Natural killer cell (primary cell): Measurements from ENCODE around the gene LYRM1. TPM values are rescaled to one million over a fixed set of nuclear protein-coding genes. Genes with fewer than 3 reads are reported as not detected.

Experiments used
- ATAC-seq, 3 donors: fragments of 150-1000 bp in 2 of 3; fragments of 200-7000 bp in 1 of 3; cut with Tn5 transposase; 1 replicate in 1 of 3; 2 replicates in 2 of 3; pipeline ENCODE4 v1.10.0; 2021; ENCODE audit warnings: mild to moderate bottlenecking in 2 of 3, moderate library complexity in 2 of 3
- DNase-seq, 2 donors: peaks; one replicate each; pipeline versions ENCODE4 v3.0.0 to v3.0.0-alpha.2; 2013 to 2021; ENCODE audit warnings: mixed read lengths in 1 of 2
- H3K27ac ChIP-seq: one replicate; pipeline ENCODE4 v1.5.1; 2013; ENCODE audit warnings: mild to moderate bottlenecking, low read length
- H3K27me3 ChIP-seq: one replicate; pipeline ENCODE4 v1.6.1; 2013; ENCODE audit warnings: low read length; ENCODE audit not compliant: control insufficient read depth, insufficient read depth
- H3K36me3 ChIP-seq: one replicate; pipeline ENCODE4 v1.6.1; 2013; ENCODE audit warnings: low read length; ENCODE audit not compliant: control insufficient read depth, insufficient read depth
- H3K4me1 ChIP-seq: one replicate; pipeline ENCODE4 v1.6.1; 2013; ENCODE audit warnings: low read length; ENCODE audit not compliant: control insufficient read depth, insufficient read depth
- H3K4me3 ChIP-seq: one replicate; pipeline ENCODE4 v1.5.1; 2013; ENCODE audit warnings: low read length
- H3K9me3 ChIP-seq: one replicate; pipeline ENCODE4 v1.6.1; 2013; ENCODE audit warnings: low read length; ENCODE audit not compliant: control insufficient read depth, insufficient read depth
- H3K27ac Mint-ChIP-seq, 2 donors: one replicate each; pipeline ENCODE4 v1.8.0; 2022; ENCODE audit warnings: mild to moderate bottlenecking in 2 of 2, mixed read lengths in 2 of 2, moderate library complexity in 1 of 2
- H3K27me3 Mint-ChIP-seq, 2 donors: one replicate each; pipeline ENCODE4 v1.8.0; 2022; ENCODE audit warnings: low read depth in 2 of 2, mixed read lengths in 2 of 2
- H3K36me3 Mint-ChIP-seq: one replicate; pipeline ENCODE4 v1.8.0; 2022; ENCODE audit warnings: mixed read lengths
- H3K4me1 Mint-ChIP-seq, 2 donors: one replicate each; pipeline ENCODE4 v1.8.0; 2022; ENCODE audit warnings: mixed read lengths in 2 of 2
- H3K4me3 Mint-ChIP-seq: one replicate; pipeline ENCODE4 v1.8.0; 2022; ENCODE audit warnings: mild to moderate bottlenecking, moderate library complexity, mixed read lengths
- H3K9me3 Mint-ChIP-seq, 2 donors: one replicate each; pipeline ENCODE4 v1.8.0; 2022; ENCODE audit warnings: mixed read lengths in 2 of 2
- WGBS: methylation state at CpG from one replicate; pipeline ENCODE4 v1.1.7; 2013; ENCODE audit warnings: missing lambda C conversion rate; ENCODE audit not compliant: insufficient coverage; 5-methylcytosine and 5-hydroxymethylcytosine counted together
- intact Hi-C: fragments of 100-400 bp; cut with micrococcal nuclease; formaldehyde crosslinking; loops from one replicate; pipeline ENCODE4 v1.14.2; 2022
- total RNA-seq, 4 donors: library from RNA; stranded (reverse); fragments of 120-200 nt in 1 of 4; gene quantifications; one replicate each; pipeline versions ENCODE4 v1.2.3 to v1.2.4, GENCODE V29; 2013 to 2022
- TF ChIP-seq, protein P1 (sequence below): fragments of 200-600 bp; IDR thresholded peaks from one replicate; pipeline ENCODE4 v1.8.0; 2022; ENCODE audit warnings: antibody characterized with exemption

LYRM1 gene
- total RNA-seq, 3 donors from 2014 or later (not counting 1 experiment from before 2014, with no cell fraction given) = 15.3 to 25.7 (median 17.2) TPM

DNA sequence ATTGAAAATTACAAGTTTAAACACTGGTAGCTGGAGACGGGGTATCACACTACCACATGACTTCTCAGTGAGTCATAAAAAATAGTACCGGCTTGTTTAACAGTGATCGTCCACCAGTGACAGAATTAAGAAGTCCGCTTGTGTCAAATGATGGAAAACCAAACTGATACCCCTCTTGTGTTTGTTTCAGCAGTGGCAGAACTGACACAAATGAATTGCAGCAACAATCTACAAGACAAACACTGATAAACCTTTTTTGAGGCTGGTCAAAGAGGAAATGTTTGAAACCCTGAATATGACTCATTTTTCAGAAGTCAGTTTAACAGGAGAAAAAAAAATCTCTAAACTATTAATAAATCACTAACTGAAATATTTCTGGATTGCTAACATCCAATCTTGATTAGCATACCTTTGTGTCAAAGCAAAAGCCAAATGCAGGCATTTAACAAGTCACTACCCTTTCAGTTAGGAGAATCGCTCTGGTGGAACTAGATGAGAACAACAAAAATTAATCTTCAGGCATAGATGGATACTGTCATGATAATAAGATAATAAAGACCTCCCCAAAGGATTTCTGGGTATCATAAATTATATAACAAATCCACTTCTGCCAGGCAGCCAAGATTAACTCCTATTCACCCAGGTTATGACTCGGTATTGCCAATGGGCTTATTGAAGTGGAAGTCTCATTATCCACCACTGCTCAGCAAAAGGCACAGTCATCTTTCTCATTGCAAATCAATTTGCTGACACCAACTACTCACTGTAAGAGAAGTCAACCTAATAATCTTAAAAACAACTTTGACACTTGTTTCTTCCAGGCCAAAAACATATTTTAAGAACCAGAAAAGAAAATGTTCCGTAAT, 21.2 kb upstream of the LYRM1 start:
- Mint-ChIP-seq H3K4me1 (peaks cover 17 to 26% of the 10 kb centered on the region in 2 donors), H3K27me3 (no peaks in the 10 kb centered on the region), H3K36me3 (no peaks in the 10 kb centered on the region), H3K9me3 (no peaks in the 10 kb centered on the region), H3K27ac (no peak overlapping the region), H3K4me3 (no peak overlapping the region)
- H3K27me3 ChIP-seq = no peaks in the 10 kb centered on the region
- DNase-seq (no peak), ATAC-seq (no peak)
- intact Hi-C loops = no loop called here
- H3K27ac ChIP-seq = no peak overlapping the region
- peaks cover 6% of the 10 kb centered on the region for H3K4me1 ChIP-seq
- 66% methylated on average over 5 of the region's 7 CpGs for WGBS
- TF ChIP-seq, protein P1, sequence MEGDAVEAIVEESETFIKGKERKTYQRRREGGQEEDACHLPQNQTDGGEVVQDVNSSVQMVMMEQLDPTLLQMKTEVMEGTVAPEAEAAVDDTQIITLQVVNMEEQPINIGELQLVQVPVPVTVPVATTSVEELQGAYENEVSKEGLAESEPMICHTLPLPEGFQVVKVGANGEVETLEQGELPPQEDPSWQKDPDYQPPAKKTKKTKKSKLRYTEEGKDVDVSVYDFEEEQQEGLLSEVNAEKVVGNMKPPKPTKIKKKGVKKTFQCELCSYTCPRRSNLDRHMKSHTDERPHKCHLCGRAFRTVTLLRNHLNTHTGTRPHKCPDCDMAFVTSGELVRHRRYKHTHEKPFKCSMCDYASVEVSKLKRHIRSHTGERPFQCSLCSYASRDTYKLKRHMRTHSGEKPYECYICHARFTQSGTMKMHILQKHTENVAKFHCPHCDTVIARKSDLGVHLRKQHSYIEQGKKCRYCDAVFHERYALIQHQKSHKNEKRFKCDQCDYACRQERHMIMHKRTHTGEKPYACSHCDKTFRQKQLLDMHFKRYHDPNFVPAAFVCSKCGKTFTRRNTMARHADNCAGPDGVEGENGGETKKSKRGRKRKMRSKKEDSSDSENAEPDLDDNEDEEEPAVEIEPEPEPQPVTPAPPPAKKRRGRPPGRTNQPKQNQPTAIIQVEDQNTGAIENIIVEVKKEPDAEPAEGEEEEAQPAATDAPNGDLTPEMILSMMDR = no peak
- H3K36me3 ChIP-seq = no peaks in the 10 kb centered on the region
- no peaks in the 10 kb centered on the region for H3K9me3 ChIP-seq
- H3K4me3 ChIP-seq = no peak overlapping the region

GRCh38 chr16:20880867-20881502, 19.6 kb upstream of the LYRM1 start:
- H3K4me3 ChIP-seq = no peak overlapping the region
- ATAC-seq (no peak), DNase-seq (no peak)
- TF ChIP-seq, protein P1 = no peak
- Mint-ChIP-seq H3K4me1 (peaks cover 8 to 15% of the 10 kb centered on the region in 2 donors), H3K27me3 (no peaks in the 10 kb centered on the region), H3K36me3 (no peaks in the 10 kb centered on the region), H3K9me3 (no peaks in the 10 kb centered on the region), H3K27ac (no peak overlapping the region), H3K4me3 (no peak overlapping the region)
- no peak overlapping the region for H3K27ac ChIP-seq
- intact Hi-C loops = no loop called here
- H3K4me1 ChIP-seq = no peaks in the 10 kb centered on the region
- H3K27me3 ChIP-seq = no peaks in the 10 kb centered on the region
- no peaks in the 10 kb centered on the region for H3K36me3 ChIP-seq
- no peaks in the 10 kb centered on the region for H3K9me3 ChIP-seq
- WGBS = 85% methylated on average over 1 of the region's 3 CpGs

DNA sequence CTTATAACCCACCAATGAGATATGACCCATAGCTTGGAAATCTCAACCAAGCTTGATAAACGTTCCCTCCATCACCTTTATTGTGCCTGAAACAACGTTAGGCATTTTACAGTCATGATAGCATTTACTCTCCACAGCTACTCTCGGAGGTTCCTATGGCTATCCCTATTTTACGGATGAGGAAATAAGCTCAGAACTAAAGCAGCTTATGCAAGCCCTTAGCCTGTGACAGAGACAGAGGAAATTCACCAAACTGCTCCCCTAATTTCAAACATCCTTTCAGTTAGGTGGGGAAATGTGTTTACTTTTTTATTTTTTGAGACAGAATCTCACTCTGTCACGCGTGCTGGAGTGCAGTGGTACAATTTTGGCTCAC, 19.1 kb upstream of the LYRM1 start:
- Mint-ChIP-seq H3K27me3 (no peaks in the 10 kb centered on the region), H3K4me3 (no peak overlapping the region), H3K27ac (no peak overlapping the region), H3K4me1 (peaks cover 9 to 18% of the 10 kb centered on the region in 2 donors), H3K36me3 (no peaks in the 10 kb centered on the region), H3K9me3 (no peaks in the 10 kb centered on the region)
- ATAC-seq (no peak), DNase-seq (no peak)
- H3K36me3 ChIP-seq = no peaks in the 10 kb centered on the region
- H3K4me1 ChIP-seq = no peaks in the 10 kb centered on the region
- no peaks in the 10 kb centered on the region for H3K27me3 ChIP-seq
- WGBS = 87% methylated on average over 6 of the region's 6 CpGs
- TF ChIP-seq, protein P1 = no peak
- intact Hi-C loops = no loop called here
- no peaks in the 10 kb centered on the region for H3K9me3 ChIP-seq
- no peak overlapping the region for H3K4me3 ChIP-seq
- H3K27ac ChIP-seq = no peak overlapping the region
